Stomach (tissue), 4 donors: ENCODE results near the gene PTPRG.

Experiments used
- EP300 ChIP-seq: sonication (generic); formaldehyde crosslinking; IDR thresholded peaks from one replicate; pipeline ENCODE4 v1.6.1; 2017; ENCODE audit warnings: antibody characterized with exemption
- POLR2A ChIP-seq, 4 donors: fragments of 450-650 bp; IDR thresholded peaks; one replicate each; pipeline ENCODE4 v1.6.1; 2016; ENCODE audit warnings: antibody characterized with exemption in 4 of 4, control low read depth in 2 of 4, mild to moderate bottlenecking in 1 of 4, moderate library complexity in 1 of 4
- POLR2AphosphoS5 ChIP-seq, 3 donors: sonication (generic); formaldehyde crosslinking; IDR thresholded peaks; one replicate each; pipeline ENCODE4 v1.6.1; 2016; ENCODE audit warnings: antibody characterized with exemption in 3 of 3

GRCh38 chr3:61890167-61890566 is 328.8 kb downstream of the PTPRG start:
- TF ChIP-seq POLR2AphosphoS5 (IDR thresholded peaks at IDR 0.05) (no peak), EP300 (no peak), POLR2A (IDR thresholded peaks at IDR 0.05) (no peak)
